Measurements from ENCODE around the gene ANKRD28.

DNA sequence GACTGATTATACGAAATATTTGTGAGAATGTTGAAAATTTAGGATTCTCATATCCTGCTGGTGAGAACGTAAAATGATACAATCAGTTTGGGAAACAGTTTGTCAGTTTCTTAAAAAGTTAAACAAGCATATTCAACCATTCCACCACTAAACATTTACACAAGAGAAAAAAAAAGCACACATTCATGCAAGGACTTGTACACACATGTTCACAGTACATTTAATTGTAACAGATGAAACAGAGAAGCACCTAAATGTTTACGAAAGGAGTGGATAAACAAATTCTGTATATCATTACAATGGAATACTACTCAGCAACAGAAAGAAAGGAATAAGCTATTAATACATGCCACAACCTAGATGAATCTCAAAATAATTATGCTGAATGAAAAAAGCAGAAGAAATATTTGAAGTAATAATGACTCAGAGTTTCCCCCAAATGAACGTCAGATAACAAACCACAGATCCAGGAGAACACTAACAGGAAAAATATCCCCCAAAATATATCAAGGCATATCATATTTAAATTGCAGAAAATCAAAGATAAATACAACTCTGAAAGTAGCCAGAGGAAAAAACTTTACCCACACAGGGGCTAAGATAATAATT, 14.3 kb downstream of the ANKRD28 start:
- TF ChIP-seq YY1 (IDR thresholded peaks at IDR 0.05; ENCODE audit: low read depth) (no peak), GABPA (IDR thresholded peaks at IDR 0.05; ENCODE audit: low read depth) (no peak), RCOR1 (IDR thresholded peaks at IDR 0.05; ENCODE audit: low read length) (no peak), EP300 (IDR thresholded peaks at IDR 0.05; ENCODE audit: borderline replicate concordance in 1 of 2, low read depth in 1 of 2, low read length in 1 of 2) (peak in 1 of 2 experiments; percentile 77; a peak in 1 of 4 replicates), FOXJ3 (CRISPR knock-in tag; IDR thresholded peaks at IDR 0.05) (no peak), RAD21 (IDR thresholded peaks at IDR 0.05; ENCODE audit: low read length) (no peak), RXRA (IDR thresholded peaks at IDR 0.05; ENCODE audit: borderline replicate concordance, low read depth) (0 out of 2 replicates have a peak, but pooled peaks have one; percentile 36)
- TF ChIP-seq, protein P1, sequence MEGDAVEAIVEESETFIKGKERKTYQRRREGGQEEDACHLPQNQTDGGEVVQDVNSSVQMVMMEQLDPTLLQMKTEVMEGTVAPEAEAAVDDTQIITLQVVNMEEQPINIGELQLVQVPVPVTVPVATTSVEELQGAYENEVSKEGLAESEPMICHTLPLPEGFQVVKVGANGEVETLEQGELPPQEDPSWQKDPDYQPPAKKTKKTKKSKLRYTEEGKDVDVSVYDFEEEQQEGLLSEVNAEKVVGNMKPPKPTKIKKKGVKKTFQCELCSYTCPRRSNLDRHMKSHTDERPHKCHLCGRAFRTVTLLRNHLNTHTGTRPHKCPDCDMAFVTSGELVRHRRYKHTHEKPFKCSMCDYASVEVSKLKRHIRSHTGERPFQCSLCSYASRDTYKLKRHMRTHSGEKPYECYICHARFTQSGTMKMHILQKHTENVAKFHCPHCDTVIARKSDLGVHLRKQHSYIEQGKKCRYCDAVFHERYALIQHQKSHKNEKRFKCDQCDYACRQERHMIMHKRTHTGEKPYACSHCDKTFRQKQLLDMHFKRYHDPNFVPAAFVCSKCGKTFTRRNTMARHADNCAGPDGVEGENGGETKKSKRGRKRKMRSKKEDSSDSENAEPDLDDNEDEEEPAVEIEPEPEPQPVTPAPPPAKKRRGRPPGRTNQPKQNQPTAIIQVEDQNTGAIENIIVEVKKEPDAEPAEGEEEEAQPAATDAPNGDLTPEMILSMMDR (IDR thresholded peaks at IDR 0.05): no peak

All from SK-N-SH (cell line).